Measurements from ENCODE around the gene PARPBP.

Gene PARPBP

GRCh38 chr12:102204025-102204424 is 84.0 kb downstream of the PARPBP start:
- Histone ChIP-seq H4K8ac (ENCODE audit: low read depth, low read length) (no peak overlapping the region), H2BK120ac (ENCODE audit: low read depth, low read length) (no peak overlapping the region), H2AK5ac (ENCODE audit: low read length) (no peak overlapping the region), H3K56ac (ENCODE audit: low read length) (no peak overlapping the region), H3K4ac (ENCODE audit: low read depth, low read length) (no peak overlapping the region), H3K18ac (ENCODE audit: low read length) (no peak overlapping the region), H2BK5ac (ENCODE audit: low read length) (no peak overlapping the region), H3K9ac (ENCODE audit: low read length) (no peak overlapping the region), H3K27me3 (ENCODE audit: insufficient read depth, low read length, poor library complexity) (no peaks in the 10 kb centered on the region), H3K4me3 (ENCODE audit: low read length) (no peak overlapping the region), H3K79me2 (ENCODE audit: control insufficient read depth, insufficient read depth, low read length) (no peaks in the 10 kb centered on the region), H2BK15ac (replicated peaks; ENCODE audit: low read depth) (no peak overlapping the region), H3K23ac (ENCODE audit: low read length) (no peak overlapping the region), H3K79me1 (ENCODE audit: low read length) (no peaks in the 10 kb centered on the region), H4K5ac (ENCODE audit: low read length) (no peak overlapping the region), H3K27ac (ENCODE audit: low read depth, low read length) (no peak overlapping the region), H3K36me3 (ENCODE audit: control insufficient read depth, insufficient read depth, low read length) (peaks cover 5% of the 10 kb centered on the region), H3K4me2 (ENCODE audit: low read length) (no peak overlapping the region), H3K4me1 (ENCODE audit: control insufficient read depth, low read depth, low read length) (no peaks in the 10 kb centered on the region)
- WGBS (ENCODE audit: extremely low coverage, insufficient coverage, low lambda C conversion rate), result no CpG with 5 or more reads among the region's 2 CpGs
- DNase-seq, result no peak

GRCh38 chr12:102215992-102216691 is 96.2 kb downstream of the PARPBP start:
- H3K18ac ChIP-seq (ENCODE audit: low read length), result no peak overlapping the region
- H3K27me3 ChIP-seq (ENCODE audit: insufficient read depth, low read length, poor library complexity), result no peaks in the 10 kb centered on the region
- H2BK15ac ChIP-seq (replicated peaks; ENCODE audit: low read depth), result no peak overlapping the region
- H3K4me3 ChIP-seq (ENCODE audit: low read length), result no peak overlapping the region
- no peak overlapping the region for H4K5ac ChIP-seq (ENCODE audit: low read length)
- no peak overlapping the region for H3K23ac ChIP-seq (ENCODE audit: low read length)
- DNase-seq, result no peak
- H3K4me2 ChIP-seq (ENCODE audit: low read length), result no peak overlapping the region
- H2BK5ac ChIP-seq (ENCODE audit: low read length), result no peak overlapping the region
- no peak overlapping the region for H3K27ac ChIP-seq (ENCODE audit: low read depth, low read length)
- no peak overlapping the region for H2BK120ac ChIP-seq (ENCODE audit: low read depth, low read length)
- H2AK5ac ChIP-seq (ENCODE audit: low read length), result no peak overlapping the region
- no peaks in the 10 kb centered on the region for H3K4me1 ChIP-seq (ENCODE audit: control insufficient read depth, low read depth, low read length)
- no peak overlapping the region for H3K56ac ChIP-seq (ENCODE audit: low read length)
- no peaks in the 10 kb centered on the region for H3K79me2 ChIP-seq (ENCODE audit: control insufficient read depth, insufficient read depth, low read length)
- H3K36me3 ChIP-seq (ENCODE audit: control insufficient read depth, insufficient read depth, low read length), result no peaks in the 10 kb centered on the region
- H3K4ac ChIP-seq (ENCODE audit: low read depth, low read length), result no peak overlapping the region
- H3K9ac ChIP-seq (ENCODE audit: low read length), result no peak overlapping the region
- no peaks in the 10 kb centered on the region for H3K79me1 ChIP-seq (ENCODE audit: low read length)
- no peak overlapping the region for H4K8ac ChIP-seq (ENCODE audit: low read depth, low read length)
- WGBS (ENCODE audit: extremely low coverage, insufficient coverage, low lambda C conversion rate), result no CpG with 5 or more reads among the region's 5 CpGs

GRCh38 chr12:102220736-102221135 is 100.8 kb downstream of the PARPBP start:
- Histone ChIP-seq H2BK5ac (ENCODE audit: low read length) (no peak overlapping the region), H3K27ac (ENCODE audit: low read depth, low read length) (no peak overlapping the region), H3K79me1 (ENCODE audit: low read length) (no peaks in the 10 kb centered on the region), H3K56ac (ENCODE audit: low read length) (no peak overlapping the region), H4K8ac (ENCODE audit: low read depth, low read length) (no peak overlapping the region), H2AK5ac (ENCODE audit: low read length) (no peak overlapping the region), H3K36me3 (ENCODE audit: control insufficient read depth, insufficient read depth, low read length) (no peaks in the 10 kb centered on the region), H4K5ac (ENCODE audit: low read length) (no peak overlapping the region), H3K4ac (ENCODE audit: low read depth, low read length) (no peak overlapping the region), H3K4me2 (ENCODE audit: low read length) (no peak overlapping the region), H3K23ac (ENCODE audit: low read length) (no peak overlapping the region), H3K9ac (ENCODE audit: low read length) (no peak overlapping the region), H2BK15ac (replicated peaks; ENCODE audit: low read depth) (no peak overlapping the region), H3K18ac (ENCODE audit: low read length) (no peak overlapping the region), H3K79me2 (ENCODE audit: control insufficient read depth, insufficient read depth, low read length) (no peaks in the 10 kb centered on the region), H2BK120ac (ENCODE audit: low read depth, low read length) (no peak overlapping the region), H3K4me3 (ENCODE audit: low read length) (no peak overlapping the region), H3K27me3 (ENCODE audit: insufficient read depth, low read length, poor library complexity) (no peaks in the 10 kb centered on the region), H3K4me1 (ENCODE audit: control insufficient read depth, low read depth, low read length) (no peaks in the 10 kb centered on the region)
- DNase-seq, result no peak

GRCh38 chr12:102227954-102228353 is 108.0 kb downstream of the PARPBP start:
- WGBS (ENCODE audit: extremely low coverage, insufficient coverage, low lambda C conversion rate), result no CpG with 5 or more reads among the region's 5 CpGs
- Histone ChIP-seq H2BK15ac (replicated peaks; ENCODE audit: low read depth) (no peak overlapping the region), H3K18ac (ENCODE audit: low read length) (no peak overlapping the region), H3K27me3 (ENCODE audit: insufficient read depth, low read length, poor library complexity) (no peaks in the 10 kb centered on the region), H3K23ac (ENCODE audit: low read length) (no peak overlapping the region), H2AK5ac (ENCODE audit: low read length) (no peak overlapping the region), H3K27ac (ENCODE audit: low read depth, low read length) (no peak overlapping the region), H4K5ac (ENCODE audit: low read length) (no peak overlapping the region), H3K4me2 (ENCODE audit: low read length) (no peak overlapping the region), H2BK5ac (ENCODE audit: low read length) (no peak overlapping the region), H4K8ac (ENCODE audit: low read depth, low read length) (no peak overlapping the region), H2BK120ac (ENCODE audit: low read depth, low read length) (no peak overlapping the region), H3K79me1 (ENCODE audit: low read length) (no peaks in the 10 kb centered on the region), H3K9ac (ENCODE audit: low read length) (no peak overlapping the region), H3K4me3 (ENCODE audit: low read length) (no peak overlapping the region), H3K36me3 (ENCODE audit: control insufficient read depth, insufficient read depth, low read length) (no peaks in the 10 kb centered on the region), H3K4me1 (ENCODE audit: control insufficient read depth, low read depth, low read length) (no peaks in the 10 kb centered on the region), H3K56ac (ENCODE audit: low read length) (no peak overlapping the region), H3K79me2 (ENCODE audit: control insufficient read depth, insufficient read depth, low read length) (no peaks in the 10 kb centered on the region), H3K4ac (ENCODE audit: low read depth, low read length) (no peak overlapping the region)
- no peak for DNase-seq

GRCh38 chr12:102232036-102232435 is 112.1 kb downstream of the PARPBP start:
- no peaks in the 10 kb centered on the region for H3K79me2 ChIP-seq (ENCODE audit: control insufficient read depth, insufficient read depth, low read length)
- H2BK120ac ChIP-seq (ENCODE audit: low read depth, low read length), result no peak overlapping the region
- H3K27ac ChIP-seq (ENCODE audit: low read depth, low read length), result no peak overlapping the region
- no peaks in the 10 kb centered on the region for H3K79me1 ChIP-seq (ENCODE audit: low read length)
- H3K36me3 ChIP-seq (ENCODE audit: control insufficient read depth, insufficient read depth, low read length), result no peaks in the 10 kb centered on the region
- no peak overlapping the region for H3K4me2 ChIP-seq (ENCODE audit: low read length)
- H3K4me1 ChIP-seq (ENCODE audit: control insufficient read depth, low read depth, low read length), result no peaks in the 10 kb centered on the region
- H2BK5ac ChIP-seq (ENCODE audit: low read length), result no peak overlapping the region
- H3K4me3 ChIP-seq (ENCODE audit: low read length), result no peak overlapping the region
- no peak overlapping the region for H3K23ac ChIP-seq (ENCODE audit: low read length)
- no peak overlapping the region for H3K9ac ChIP-seq (ENCODE audit: low read length)
- H2BK15ac ChIP-seq (replicated peaks; ENCODE audit: low read depth), result no peak overlapping the region
- H2AK5ac ChIP-seq (ENCODE audit: low read length), result no peak overlapping the region
- no peak for DNase-seq
- H3K4ac ChIP-seq (ENCODE audit: low read depth, low read length), result no peak overlapping the region
- H3K27me3 ChIP-seq (ENCODE audit: insufficient read depth, low read length, poor library complexity), result no peaks in the 10 kb centered on the region
- no peak overlapping the region for H3K18ac ChIP-seq (ENCODE audit: low read length)
- H3K56ac ChIP-seq (ENCODE audit: low read length), result no peak overlapping the region
- no peak overlapping the region for H4K8ac ChIP-seq (ENCODE audit: low read depth, low read length)
- no peak overlapping the region for H4K5ac ChIP-seq (ENCODE audit: low read length)

GRCh38 chr12:102232446-102232845 is 112.5 kb downstream of the PARPBP start:
- Histone ChIP-seq H3K79me2 (ENCODE audit: control insufficient read depth, insufficient read depth, low read length) (no peaks in the 10 kb centered on the region), H3K9ac (ENCODE audit: low read length) (no peak overlapping the region), H3K56ac (ENCODE audit: low read length) (no peak overlapping the region), H2BK15ac (replicated peaks; ENCODE audit: low read depth) (no peak overlapping the region), H4K8ac (ENCODE audit: low read depth, low read length) (no peak overlapping the region), H3K4me1 (ENCODE audit: control insufficient read depth, low read depth, low read length) (no peaks in the 10 kb centered on the region), H3K27ac (ENCODE audit: low read depth, low read length) (no peak overlapping the region), H3K4ac (ENCODE audit: low read depth, low read length) (no peak overlapping the region), H2AK5ac (ENCODE audit: low read length) (no peak overlapping the region), H3K36me3 (ENCODE audit: control insufficient read depth, insufficient read depth, low read length) (no peaks in the 10 kb centered on the region), H2BK5ac (ENCODE audit: low read length) (no peak overlapping the region), H2BK120ac (ENCODE audit: low read depth, low read length) (no peak overlapping the region), H3K4me3 (ENCODE audit: low read length) (no peak overlapping the region), H3K4me2 (ENCODE audit: low read length) (no peak overlapping the region), H4K5ac (ENCODE audit: low read length) (no peak overlapping the region), H3K18ac (ENCODE audit: low read length) (no peak overlapping the region), H3K27me3 (ENCODE audit: insufficient read depth, low read length, poor library complexity) (no peaks in the 10 kb centered on the region), H3K79me1 (ENCODE audit: low read length) (no peaks in the 10 kb centered on the region), H3K23ac (ENCODE audit: low read length) (no peak overlapping the region)
- no CpG with 5 or more reads among the region's 1 CpG for WGBS (ENCODE audit: extremely low coverage, insufficient coverage, low lambda C conversion rate)
- DNase-seq, result no peak

Measured in mesendoderm (in vitro differentiated cells).